Stimulated activated CD8-positive, alpha-beta memory T cell treated with anti-CD3 and anti-CD28 coated beads, Interleukin-7, amount 100 ng/mL, for 4 hours (primary cell): Measurements from ENCODE around the gene PON3.
"Not testable (repeated sequence)": the region's sequence is repeated elsewhere in the genome, so short reads cannot be mapped to it uniquely, and the experiment has no call there.

Experiments
- DNase-seq, 2 donors: peaks; one replicate each; pipeline ENCODE4 v3.0.0-alpha.2; 2020; ENCODE audit warnings: low read depth in 2 of 2

The PON3 gene

GRCh38 chr7:95411666-95412065, 15.5 kb upstream of the PON3 start:
- no peak for DNase-seq

GRCh38 chr7:95411036-95411435, 14.9 kb upstream of the PON3 start:
- no peak for DNase-seq

- no peak for DNase-seq
Measured at GRCh38 chr7:95407751-95408150, 11.6 kb upstream of the PON3 start.

GRCh38 chr7:95405800-95406199, 9.6 kb upstream of the PON3 start:
- DNase-seq: no peak

- DNase-seq: no peak
Measured at GRCh38 chr7:95405208-95405607, 9.0 kb upstream of the PON3 start.

GRCh38 chr7:95404316-95404865, 8.2 kb upstream of the PON3 start:
- DNase-seq: no peak

GRCh38 chr7:95398155-95398940, 2.2 kb upstream of the PON3 start:
- DNase-seq: no peak

- DNase-seq: no peak
Measured at GRCh38 chr7:95397381-95397780, 1.2 kb upstream of the PON3 start.

GRCh38 chr7:95395755-95396135, 430 bp downstream of the PON3 start:
- DNase-seq: no peak

GRCh38 chr7:95394370-95394769, 1.8 kb downstream of the PON3 start:
- DNase-seq: no peak

- DNase-seq: no peak
Measured at GRCh38 chr7:95391761-95392160, 4.4 kb downstream of the PON3 start.

- DNase-seq: no peak
Measured at GRCh38 chr7:95389516-95389915, 6.7 kb downstream of the PON3 start.

GRCh38 chr7:95379457-95379856, 16.7 kb downstream of the PON3 start:
- not testable (repeated sequence) for DNase-seq

GRCh38 chr7:95376632-95377400, 19.4 kb downstream of the PON3 start:
- no peak for DNase-seq

- DNase-seq: no peak
Measured at GRCh38 chr7:95375591-95376257, 20.5 kb downstream of the PON3 start.

GRCh38 chr7:95373323-95373722, 22.9 kb downstream of the PON3 start:
- DNase-seq: no peak

GRCh38 chr7:95368235-95368634, 27.9 kb downstream of the PON3 start:
- no peak for DNase-seq

GRCh38 chr7:95367606-95368005, 28.6 kb downstream of the PON3 start:
- no peak for DNase-seq

GRCh38 chr7:95365151-95365550, 31.0 kb downstream of the PON3 start:
- no peak for DNase-seq

GRCh38 chr7:95357623-95358022, 38.6 kb downstream of the PON3 start:
- no peak for DNase-seq

GRCh38 chr7:95342642-95343307, 53.4 kb downstream of the PON3 start:
- DNase-seq: no peak

GRCh38 chr7:95342029-95342428, 54.1 kb downstream of the PON3 start:
- DNase-seq: no peak
